Measurements from ENCODE around the gene LAIR1. TPM values are rescaled to one million over a fixed set of nuclear protein-coding genes. Genes with fewer than 3 reads are reported as not detected.

The LAIR1 gene
- total RNA-seq, 1 donor from 2014 or later: 176 TPM

- Histone ChIP-seq H3K36me3 (no peaks in the 10 kb centered on the region), H3K27ac (no peak overlapping the region), H3K9me3 (no peaks in the 10 kb centered on the region), H3K27me3 (ENCODE audit: low read depth) (peaks cover 38% of the 10 kb centered on the region), H3K4me1 (no peaks in the 10 kb centered on the region), H3K4me3 (no peak overlapping the region)
- ATAC-seq (no peak), DNase-seq (no peak)
- TF ChIP-seq, protein P1, sequence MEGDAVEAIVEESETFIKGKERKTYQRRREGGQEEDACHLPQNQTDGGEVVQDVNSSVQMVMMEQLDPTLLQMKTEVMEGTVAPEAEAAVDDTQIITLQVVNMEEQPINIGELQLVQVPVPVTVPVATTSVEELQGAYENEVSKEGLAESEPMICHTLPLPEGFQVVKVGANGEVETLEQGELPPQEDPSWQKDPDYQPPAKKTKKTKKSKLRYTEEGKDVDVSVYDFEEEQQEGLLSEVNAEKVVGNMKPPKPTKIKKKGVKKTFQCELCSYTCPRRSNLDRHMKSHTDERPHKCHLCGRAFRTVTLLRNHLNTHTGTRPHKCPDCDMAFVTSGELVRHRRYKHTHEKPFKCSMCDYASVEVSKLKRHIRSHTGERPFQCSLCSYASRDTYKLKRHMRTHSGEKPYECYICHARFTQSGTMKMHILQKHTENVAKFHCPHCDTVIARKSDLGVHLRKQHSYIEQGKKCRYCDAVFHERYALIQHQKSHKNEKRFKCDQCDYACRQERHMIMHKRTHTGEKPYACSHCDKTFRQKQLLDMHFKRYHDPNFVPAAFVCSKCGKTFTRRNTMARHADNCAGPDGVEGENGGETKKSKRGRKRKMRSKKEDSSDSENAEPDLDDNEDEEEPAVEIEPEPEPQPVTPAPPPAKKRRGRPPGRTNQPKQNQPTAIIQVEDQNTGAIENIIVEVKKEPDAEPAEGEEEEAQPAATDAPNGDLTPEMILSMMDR (IDR thresholded peaks at IDR 0.05): no peak
- intact Hi-C loops (cut with DNase I): no loop called here
Measured at GRCh38 chr19:54315956-54316355, 48.8 kb downstream of the LAIR1 start.

DNA sequence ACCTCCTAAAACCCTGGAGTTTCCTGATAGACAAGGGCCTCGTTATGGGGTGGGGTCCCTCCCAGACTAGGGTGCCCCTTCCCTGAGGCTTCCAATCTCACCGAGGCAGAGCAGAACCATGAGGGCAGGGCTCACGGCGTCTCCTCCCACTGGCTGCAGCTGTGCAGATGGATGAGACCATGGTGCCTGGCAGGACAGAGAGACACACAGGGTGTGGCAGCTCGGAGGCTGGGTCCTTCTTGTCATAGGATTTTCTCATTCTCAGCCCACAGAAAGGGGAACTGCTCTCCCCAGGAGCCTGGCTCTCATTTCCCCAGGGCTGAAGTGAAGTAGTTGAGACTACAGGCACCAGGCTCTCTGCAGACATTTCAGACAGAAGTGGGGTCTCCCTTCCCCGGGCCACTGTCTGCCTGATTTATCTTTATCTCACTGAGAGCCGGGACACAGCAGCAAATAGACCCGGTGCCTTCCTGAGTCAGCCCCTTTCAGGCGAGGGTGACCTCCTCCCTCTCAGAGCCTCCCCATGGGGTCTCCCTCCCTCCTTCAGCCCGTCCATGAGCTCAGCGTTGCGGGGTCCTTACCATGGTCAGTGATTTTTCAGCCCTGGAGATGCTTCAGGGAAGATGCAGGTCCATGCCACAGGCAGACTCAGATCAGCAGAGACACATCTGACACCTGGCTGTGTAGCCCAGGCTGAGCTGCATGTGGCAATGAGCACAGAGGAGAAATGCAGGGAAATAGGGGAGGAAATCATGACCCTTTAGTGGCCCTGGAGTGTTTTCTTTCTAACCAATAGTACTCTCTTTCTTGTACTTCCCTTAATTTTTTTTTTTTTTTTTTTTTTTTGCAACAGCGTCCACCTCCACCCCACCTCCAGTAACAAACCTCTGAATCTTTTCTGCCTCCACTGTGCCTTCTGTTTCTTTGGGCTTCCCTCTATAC, 52.0 kb downstream of the LAIR1 start, which contains the start of gene LILRA5:
TSS of gene LILRA5 (minus strand) at position 731 of the 942 bp plus-strand sequence. CDS start at position 584, 147 bp downstream.
- ATAC-seq: peak; percentile 73 to 85
- Histone ChIP-seq H3K9me3 (no peaks in the 10 kb centered on the region), H3K27ac (peak within 1 kb of the TSS; percentile 58), H3K36me3 (no peaks in the 10 kb centered on the region), H3K4me1 (no peaks in the 10 kb centered on the region), H3K4me3 (peak within 1 kb of the TSS; percentile 25), H3K27me3 (ENCODE audit: low read depth) (peaks cover 36% of the 10 kb centered on the region)
- TF ChIP-seq, protein P1 (IDR thresholded peaks at IDR 0.05): no peak
- DNase-seq: peak; percentile 78
- intact Hi-C loops (cut with DNase I): no loop called here

- Histone ChIP-seq H3K27ac (peak overlapping the region; percentile 58), H3K27me3 (ENCODE audit: low read depth) (peaks cover 31% of the 10 kb centered on the region), H3K36me3 (no peaks in the 10 kb centered on the region), H3K4me1 (no peaks in the 10 kb centered on the region), H3K4me3 (peak overlapping the region; percentile 25), H3K9me3 (no peaks in the 10 kb centered on the region)
- intact Hi-C loops (cut with DNase I): no loop called here
- no peak for DNase-seq
- ATAC-seq: no peak
- TF ChIP-seq, protein P1 (IDR thresholded peaks at IDR 0.05): no peak
Measured at GRCh38 chr19:54312011-54312410, 52.7 kb downstream of the LAIR1 start.

DNA sequence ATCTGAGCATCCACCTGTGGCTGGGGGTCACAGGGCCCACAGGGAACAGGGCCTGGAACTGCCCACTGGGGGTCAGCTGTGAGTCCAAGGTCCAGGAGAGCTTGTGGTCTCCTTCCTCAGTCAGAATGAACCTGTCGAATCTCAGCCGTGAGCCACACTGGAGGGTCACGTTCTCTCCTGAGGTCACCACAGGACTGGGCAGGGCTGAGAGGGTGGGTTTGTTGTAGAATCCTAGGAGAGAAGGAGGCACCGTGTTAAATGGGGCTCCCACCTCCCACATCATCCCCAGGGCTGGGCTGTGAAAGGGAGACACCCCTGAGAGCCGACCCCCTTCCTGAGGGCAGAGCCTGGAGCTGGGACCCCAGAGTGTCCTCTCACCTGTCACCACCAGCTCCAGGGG, 53.2 kb downstream of the LAIR1 start:
- H3K4me1 ChIP-seq: no peaks in the 10 kb centered on the region

DNA sequence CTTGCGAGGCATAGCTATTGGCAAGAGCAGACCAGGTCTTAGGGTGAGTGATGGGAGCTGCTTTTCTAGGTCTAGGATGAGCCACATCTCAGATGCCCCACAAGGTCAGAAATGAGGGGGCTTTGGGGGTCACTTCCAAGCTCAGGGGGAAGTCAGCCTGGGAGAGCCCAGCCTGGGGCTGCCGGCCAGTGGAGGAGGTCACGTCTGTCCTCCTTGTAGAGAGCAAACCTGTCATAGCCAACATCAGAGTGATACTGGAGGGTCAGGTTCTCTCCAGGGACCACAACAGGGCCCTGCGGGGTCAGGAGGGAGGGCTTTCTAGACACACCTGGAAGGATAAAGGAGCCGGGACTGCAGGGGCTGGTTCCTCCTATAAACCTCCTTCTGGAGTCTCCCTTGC, 54.2 kb downstream of the LAIR1 start:
- no peak overlapping the region for H3K4me3 ChIP-seq
- no peaks in the 10 kb centered on the region for H3K36me3 ChIP-seq
- H3K4me1 ChIP-seq: no peaks in the 10 kb centered on the region
- no peaks in the 10 kb centered on the region for H3K9me3 ChIP-seq
- intact Hi-C loops (cut with DNase I): no loop called here
- ATAC-seq: no peak
- DNase-seq: no peak
- no peak overlapping the region for H3K27ac ChIP-seq
- TF ChIP-seq, protein P1 (IDR thresholded peaks at IDR 0.05): no peak
- peaks cover 34% of the 10 kb centered on the region for H3K27me3 ChIP-seq (ENCODE audit: low read depth)

More for the DNA sequence above, 53.2 kb downstream of the LAIR1 start:
- Histone ChIP-seq H3K36me3 (no peaks in the 10 kb centered on the region), H3K9me3 (no peaks in the 10 kb centered on the region), H3K4me3 (no peak overlapping the region), H3K27ac (no peak overlapping the region), H3K27me3 (ENCODE audit: low read depth) (peaks cover 36% of the 10 kb centered on the region)
- TF ChIP-seq, protein P1 (IDR thresholded peaks at IDR 0.05): no peak
- ATAC-seq (no peak), DNase-seq (no peak)
- intact Hi-C loops (cut with DNase I): no loop called here

Data from lower lobe of right lung (tissue), 2 donors.